HG03575 (cell line): ENCODE data around the gene NNMT.
"Not testable (repeated sequence)": the region's sequence is repeated elsewhere in the genome, so short reads cannot be mapped to it uniquely, and the experiment has no call there.

Experiments used
- ATAC-seq: cut with Tn5 transposase; IDR thresholded peaks from one replicate; pipeline ENCODE4 v1.9.1; 2021; ENCODE audit not compliant: unreplicated experiment, insufficient number of reproducible peaks, low FRiP score; ENCODE audit errors: extremely low read depth

NNMT gene

DNA sequence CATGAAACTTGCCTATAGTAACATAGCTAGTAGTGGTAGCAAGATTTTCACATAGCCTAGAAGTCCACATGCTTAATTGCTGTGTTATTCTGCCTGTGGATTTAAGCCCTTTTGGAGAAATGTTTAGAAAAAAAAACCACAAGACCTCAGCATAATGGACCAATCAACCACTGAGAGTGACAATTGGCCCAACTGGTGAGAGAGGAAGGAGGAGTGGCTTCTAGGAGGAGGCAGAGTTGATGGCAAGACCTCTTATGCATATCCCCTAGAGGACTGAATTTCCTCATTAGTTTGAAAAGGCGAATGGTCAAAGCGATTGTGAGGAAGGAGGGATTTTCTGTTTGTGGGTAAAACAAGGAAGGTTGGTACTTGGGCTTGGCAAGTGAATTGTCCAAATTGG, 30.6 kb downstream of the NNMT start:
- no peak for ATAC-seq

DNA sequence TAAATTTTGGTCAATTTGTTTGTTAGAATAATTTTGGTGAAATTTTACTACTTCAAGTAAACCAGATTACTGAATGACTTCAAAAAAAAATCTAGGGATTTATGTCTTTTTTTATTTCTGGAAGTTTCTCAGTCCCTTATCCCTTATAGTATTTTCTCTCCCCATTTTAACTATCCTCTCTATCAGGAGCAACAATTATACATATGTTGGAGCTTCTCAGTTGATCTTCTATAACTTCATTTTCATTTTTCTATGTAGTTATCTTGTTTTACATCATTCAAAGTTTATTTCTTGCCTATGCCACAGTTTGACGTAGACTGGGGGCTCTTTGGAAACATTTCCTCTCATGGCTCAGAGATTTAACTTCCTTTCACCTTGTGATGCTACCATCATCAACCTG, 34.2 kb downstream of the NNMT start:
- ATAC-seq: no peak

DNA sequence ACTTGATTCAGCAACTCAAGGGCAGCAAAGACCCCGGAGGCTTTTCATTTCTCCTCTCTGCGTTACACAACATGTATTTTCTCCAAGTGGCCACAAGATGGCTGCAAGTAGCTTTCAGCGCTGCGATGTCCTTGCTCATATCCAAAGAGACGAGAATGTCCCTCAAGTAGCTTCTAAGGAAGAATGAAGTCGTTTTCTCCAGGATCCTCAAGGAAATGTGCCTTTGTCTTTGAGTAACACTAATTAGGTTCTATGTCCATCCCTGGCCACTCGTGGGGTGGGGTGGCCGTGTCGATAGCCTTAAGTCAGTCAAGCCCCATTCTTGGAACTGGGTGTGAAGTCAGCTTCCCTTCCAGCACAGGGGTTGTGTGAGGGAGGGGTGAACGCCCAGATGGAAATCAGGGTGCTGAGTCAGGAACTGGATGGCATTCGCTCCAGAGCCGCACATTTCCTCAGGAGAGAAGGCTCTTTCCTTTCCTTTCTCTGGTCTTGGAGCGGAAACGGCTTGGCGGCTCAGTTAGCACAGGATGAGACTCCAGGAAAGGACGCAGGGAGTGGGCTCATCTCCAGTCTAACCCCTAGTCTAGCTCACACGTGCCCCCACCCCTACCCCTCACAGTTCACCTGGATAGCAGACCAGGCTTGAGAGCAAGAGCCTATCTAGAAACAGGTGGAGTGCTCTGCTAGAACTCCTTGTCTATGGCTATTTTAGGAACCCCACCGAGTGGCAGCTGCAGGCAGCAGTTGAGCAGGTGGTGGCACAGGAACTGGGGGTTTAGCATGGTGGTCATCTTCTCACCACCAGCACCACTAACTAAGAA, 44.3 kb downstream of the NNMT start:
- no peak for ATAC-seq

DNA sequence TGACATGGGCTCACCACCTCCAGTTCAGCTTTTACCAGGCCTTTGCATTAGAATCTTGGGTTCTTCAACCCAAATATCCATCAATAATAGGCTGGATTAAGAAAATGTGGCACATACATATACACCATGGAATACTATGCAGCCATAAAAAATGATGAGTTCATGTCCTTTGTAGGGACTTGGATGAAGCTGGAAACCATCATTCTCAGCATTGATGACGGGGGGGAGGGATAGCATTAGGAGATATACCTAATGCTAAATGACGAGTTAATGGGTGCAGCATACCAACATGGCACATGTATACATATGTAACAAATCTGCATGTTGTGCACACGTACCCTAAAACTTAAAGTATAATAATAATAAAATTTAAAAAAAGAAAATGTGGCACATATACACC, 45.5 kb downstream of the NNMT start:
- not testable (repeated sequence) for ATAC-seq

DNA sequence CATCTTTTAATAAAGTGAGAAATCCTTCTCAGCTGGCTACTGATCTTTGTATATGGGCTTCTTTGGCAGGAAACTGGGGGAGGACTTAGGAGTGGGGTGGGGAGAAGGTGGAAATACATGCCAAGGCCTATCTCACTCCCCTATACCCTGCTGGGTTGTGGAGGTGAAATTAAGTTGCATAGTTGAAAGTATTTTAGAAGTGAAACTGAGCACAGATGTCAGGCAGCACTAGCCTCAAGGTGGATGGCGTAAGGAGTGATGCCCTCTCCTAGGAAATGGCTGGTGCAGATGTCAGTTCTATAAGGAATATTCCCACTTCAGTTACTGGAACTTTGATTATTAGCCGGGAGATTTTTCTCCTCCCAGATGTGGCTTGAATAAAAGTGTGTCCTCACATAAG, 46.3 kb downstream of the NNMT start:
- ATAC-seq: no peak

DNA sequence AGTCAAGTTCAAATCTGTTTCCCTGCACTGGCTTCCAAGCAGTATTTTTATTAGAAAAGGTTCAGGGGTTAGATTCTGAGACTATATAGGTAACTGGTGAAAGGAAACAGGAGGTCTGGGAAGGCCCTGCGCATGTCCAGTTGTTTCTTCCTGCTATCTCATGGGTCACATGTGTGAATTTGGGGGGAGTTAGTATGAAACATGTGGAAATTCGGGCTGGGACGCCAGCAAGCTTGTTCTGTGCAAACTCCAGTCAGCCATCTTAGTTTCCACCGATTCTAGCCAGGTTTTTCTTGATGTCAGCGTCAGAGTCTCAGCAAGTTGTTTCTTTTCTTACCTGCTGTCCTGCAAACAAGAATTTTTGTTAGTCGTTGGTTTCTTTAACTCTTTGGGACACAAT, 46.8 kb downstream of the NNMT start:
- no peak for ATAC-seq

DNA sequence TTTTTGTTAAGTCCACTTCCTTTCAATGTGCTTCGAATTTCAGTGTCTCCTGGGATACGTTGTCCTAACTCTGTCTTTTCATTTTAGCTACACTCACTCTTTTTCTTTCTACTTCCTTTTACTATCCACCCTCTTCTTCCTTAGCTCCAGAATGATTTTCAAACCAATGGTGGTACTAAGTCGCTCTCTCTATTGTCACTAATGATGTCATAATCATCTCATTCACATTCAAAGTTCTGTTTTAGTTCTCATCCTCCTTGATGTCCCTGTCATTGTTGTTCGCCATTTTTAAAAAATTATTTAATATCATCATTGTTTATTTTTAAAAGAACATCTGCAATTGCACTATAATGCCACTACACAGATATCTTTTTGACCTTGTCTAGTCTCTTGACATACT, 47.3 kb downstream of the NNMT start:
- no peak for ATAC-seq

DNA sequence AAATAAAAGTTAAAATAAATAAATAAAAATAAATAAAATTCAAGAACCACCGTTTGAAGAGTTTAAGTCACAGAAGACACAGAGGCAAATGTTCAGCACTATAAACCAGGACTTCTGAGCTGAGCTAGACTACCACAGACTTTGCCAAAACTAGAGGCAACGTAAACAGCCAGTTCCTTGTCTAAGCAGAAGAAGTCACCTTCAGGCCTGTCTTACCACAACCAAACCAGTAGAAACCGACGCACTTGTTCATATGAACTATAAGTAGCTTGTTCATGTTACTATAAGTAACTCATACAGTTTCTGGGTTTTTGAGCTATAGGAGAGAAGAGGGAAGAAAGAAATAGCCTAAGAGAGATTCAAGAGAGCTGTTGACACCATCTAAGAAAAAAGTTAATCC, 48.3 kb downstream of the NNMT start:
- ATAC-seq: no peak

DNA sequence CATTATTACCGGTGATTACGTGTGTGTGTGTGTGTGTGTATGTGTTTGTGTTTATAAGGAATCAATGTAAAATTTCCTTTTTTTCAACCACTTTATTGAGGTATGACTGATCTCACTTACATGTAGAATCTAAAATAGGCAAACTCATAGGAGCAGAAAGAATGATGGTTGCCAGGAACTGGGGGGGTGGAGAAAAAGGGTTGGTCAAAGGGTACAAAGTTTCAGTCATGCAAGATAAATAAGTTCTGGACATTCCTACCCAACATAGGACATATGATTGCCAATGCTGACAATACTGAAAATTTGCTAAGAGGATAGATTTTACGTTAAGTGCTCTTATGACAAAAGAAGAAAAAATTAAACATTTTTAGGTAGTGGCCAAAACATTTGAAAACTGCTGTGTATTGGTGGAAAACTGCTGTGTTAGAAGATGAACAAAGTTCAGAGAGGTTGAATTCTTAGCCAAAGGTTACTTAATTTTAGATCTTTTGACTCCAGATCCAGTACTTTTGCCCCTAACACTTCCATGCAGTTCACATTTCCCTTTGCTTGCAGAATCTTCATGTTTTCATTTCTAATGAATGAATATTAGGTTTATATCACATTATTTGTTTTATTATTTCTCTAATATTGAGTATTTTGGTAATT, 49.5 kb downstream of the NNMT start:
- no peak for ATAC-seq

DNA sequence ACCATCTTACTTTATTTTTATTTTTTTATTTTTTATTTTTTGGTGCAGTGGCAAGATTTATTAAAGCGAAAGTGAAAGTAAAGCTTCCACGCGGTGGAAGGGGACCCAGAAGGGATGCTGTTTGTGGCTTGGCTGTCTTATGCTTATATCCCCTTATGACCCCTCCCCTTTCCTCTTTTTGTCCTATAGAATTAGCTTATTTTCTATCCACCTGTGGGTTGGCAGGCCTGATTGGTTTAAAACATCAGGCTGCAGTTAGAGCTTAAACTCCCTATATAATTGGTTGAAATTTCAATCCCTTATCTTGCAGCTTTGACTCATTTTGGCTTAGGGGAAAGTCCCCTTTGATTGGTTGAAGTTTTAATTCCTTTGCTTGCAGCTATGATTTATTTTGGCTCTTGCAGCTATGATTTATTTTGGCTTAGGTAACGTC, 50.5 kb downstream of the NNMT start:
- no peak for ATAC-seq

DNA sequence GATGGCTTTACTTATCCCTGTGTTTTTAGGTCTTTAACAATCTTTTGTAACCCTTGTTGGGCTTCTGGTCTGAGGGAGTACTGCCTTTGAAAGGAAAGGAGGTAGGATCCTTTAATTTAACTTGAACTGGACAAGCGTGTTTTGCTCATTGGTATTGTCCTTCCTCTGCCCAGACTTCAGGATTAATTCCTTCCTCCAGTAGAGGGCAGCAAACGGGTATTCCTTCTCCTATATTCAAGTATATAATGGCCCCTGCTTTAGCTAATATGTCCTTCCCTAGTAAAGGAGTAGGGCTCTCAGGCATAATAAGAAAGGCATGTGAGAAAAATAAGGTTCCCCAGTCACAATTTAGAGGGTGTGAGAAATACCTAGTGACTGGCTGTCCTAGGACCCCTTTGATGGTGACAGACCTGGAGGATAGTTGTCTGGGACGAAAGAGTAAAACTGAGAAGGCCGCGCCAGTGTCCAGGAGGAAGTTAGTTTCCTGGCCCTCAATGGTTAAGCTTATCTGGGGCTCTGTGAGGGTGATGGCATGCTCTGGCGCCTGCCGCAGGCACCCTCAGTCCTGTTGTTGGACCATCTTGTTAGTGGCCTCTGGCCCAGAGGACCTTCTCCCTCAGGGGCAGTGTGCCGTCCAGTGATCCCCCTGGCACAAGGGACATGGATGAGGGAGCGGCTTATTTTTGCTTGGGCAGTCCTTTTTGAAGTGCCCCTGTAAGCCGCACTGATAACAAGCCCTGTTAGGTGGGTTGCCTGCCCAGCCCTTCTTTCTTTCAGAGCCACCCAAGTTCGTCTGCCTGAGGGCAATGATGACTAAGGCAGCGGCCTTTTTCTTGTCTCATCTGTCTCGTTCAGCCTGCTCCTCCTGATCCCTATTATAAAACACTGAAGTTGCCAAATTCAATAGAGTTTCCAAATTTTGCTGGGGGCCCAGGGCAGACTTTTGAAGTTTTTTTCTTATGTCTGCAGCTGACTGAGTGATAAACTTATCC, 52.3 kb downstream of the NNMT start:
- ATAC-seq: no peak

DNA sequence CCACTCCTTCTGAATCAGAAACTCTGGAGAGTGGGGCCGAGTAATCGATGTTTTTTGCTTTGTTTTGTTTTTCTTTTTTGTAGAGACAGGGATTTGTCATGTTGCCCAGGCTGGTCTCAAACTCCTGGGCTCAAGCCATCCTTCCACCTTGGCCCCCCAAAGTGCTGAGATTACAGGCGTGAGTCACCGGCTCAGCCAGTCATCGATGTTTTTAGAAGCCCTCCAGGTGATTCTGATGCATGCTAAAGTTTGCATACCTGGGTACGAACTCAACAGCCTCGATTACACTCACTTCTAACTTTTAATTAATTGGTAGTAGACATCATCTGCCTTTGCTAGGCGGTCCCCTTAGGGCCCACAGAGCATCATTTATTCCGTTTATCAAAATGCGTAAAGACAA, 53.8 kb downstream of the NNMT start:
- ATAC-seq: no peak

DNA sequence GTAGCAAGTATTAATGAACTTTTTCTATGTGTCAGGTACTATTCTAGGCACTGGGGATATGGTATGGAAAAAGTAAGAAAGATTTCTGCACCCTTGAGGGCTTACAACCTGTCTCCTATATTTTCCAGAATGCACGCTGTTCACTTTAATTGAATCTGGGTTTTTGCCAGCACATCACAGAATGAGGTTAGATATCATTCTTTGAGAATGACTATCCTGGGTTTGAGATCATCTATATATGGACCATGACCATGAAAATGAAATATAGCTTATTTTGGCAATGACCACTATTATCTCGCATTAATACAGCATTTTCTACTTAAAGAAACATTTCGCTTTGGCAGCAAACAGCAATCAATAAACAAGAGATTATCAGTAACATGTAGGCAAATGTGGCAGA, 57.2 kb downstream of the NNMT start:
- no peak for ATAC-seq

DNA sequence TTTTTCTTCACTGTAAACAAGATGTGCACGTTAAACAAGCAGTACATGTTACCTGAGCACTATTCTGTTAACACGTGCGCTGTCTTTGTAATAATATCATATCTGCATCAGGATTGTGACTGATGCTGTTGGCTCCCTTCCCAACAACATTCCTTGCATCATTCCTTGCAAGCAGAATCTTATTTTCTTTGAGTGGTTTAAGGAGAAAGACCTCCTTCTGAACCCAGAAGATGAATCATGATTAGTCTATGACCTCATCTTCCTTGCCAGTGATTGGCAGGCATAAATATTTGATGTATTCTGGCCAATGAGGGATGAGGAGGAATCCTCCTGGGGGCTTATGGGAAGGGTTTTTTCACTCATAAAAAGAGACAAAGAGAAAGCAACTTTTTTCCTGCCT, 57.9 kb downstream of the NNMT start:
- no peak for ATAC-seq

DNA sequence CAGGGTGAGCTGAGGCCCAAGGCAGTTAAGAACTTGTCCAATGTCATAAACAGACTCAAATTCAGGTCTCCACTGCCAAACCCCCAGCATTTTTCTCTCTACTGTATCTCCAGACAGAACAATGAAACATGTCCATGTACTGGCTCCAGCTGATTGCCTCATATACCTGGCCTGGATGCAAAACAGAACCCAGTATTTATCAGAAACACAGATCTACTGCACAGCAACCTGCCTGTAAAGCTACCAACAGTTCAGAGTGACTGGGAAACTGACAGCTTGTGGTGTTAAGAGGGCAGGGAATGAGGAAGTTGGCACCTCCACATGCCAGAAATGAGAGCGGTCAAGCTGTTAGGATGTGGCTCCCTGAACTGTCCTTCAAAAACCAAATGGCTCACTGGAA, 62.5 kb downstream of the NNMT start:
- no peak for ATAC-seq

DNA sequence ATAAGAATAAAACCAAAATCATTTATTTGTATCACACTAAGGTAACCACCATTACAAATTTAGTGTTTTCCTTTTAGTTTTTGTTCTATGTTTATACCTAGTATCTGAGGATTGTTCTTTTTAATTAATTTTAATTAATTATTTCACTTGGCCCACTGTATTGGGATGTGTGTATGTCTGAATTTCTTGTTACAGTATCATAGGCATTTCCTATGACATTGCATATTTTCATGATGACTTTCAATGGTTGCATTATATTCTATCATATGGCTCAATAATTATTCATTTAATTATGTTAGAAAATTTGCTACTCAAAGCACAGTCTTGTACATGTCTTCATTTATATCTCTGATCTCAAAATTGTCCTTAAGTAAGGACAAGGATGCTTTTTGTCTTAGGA, 63.1 kb downstream of the NNMT start:
- no peak for ATAC-seq

DNA sequence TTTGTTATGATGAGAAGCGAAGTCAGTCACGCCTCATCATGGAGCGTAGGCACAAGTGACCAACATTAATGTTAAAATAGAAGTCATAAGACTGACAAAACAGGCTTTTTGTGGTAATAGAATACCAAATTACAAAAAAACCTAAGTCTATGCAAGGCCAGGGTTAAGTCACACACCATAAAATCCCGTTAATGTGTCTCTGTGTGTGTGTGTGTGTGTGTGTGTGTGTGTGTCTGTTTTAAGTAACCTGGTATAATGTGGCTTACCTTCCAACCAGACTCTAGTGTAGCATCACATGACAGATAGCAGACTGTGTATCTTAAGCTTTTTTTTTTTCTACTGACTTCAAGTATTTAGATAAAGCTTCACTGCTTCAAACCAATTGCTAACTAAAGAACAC, 66.1 kb downstream of the NNMT start:
- no peak for ATAC-seq

DNA sequence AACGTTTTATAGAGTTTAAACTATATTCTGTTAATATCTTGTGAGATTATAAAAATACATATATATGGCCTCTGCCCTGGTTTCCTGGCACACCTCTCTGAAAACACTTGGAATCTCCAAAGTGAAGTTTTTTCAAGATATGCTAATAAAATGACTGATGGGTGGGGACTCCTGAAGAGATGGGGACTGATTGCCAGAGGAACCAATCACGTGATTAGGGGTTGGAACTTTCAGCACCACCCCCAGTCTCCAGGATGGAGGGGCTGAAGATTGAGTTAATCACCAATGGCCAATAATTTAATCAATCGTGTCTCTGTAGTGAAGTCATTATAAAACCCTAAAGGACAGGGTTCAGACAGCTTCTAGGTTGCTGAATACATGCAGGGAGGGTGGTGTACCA, 66.8 kb downstream of the NNMT start:
- no peak for ATAC-seq
